GM21360 (cell line): ENCODE results near the gene ADCY3.
"Not testable (repeated sequence)": the region's sequence is repeated elsewhere in the genome, so short reads cannot be mapped to it uniquely, and the experiment has no call there.

ENCODE experiments used
- ATAC-seq: cut with Tn5 transposase; IDR thresholded peaks from one replicate; pipeline ENCODE4 v1.9.1; 2021; ENCODE audit warnings: mild to moderate bottlenecking, moderate library complexity; ENCODE audit not compliant: unreplicated experiment

The ADCY3 gene

DNA sequence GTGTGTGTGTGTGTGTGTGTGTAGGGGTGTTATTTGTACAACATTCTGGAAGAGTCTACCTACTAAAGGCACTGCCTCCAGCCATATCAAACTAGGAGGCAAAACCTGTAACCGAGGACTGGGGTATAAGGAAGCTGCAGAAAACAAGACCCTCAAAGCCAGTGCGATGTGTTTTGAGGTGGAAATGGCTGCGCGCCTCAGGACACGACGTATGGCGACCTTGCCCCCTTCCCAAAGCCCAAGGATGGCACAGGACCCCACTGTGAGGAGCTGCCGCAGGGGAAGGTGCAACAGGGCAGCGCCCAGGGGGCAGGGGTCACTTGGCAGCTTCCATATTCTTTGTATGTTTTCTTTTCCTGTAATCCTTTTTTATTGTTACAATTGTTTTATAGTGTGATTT is 67.0 kb downstream of the ADCY3 start:
- ATAC-seq, result no peak

DNA sequence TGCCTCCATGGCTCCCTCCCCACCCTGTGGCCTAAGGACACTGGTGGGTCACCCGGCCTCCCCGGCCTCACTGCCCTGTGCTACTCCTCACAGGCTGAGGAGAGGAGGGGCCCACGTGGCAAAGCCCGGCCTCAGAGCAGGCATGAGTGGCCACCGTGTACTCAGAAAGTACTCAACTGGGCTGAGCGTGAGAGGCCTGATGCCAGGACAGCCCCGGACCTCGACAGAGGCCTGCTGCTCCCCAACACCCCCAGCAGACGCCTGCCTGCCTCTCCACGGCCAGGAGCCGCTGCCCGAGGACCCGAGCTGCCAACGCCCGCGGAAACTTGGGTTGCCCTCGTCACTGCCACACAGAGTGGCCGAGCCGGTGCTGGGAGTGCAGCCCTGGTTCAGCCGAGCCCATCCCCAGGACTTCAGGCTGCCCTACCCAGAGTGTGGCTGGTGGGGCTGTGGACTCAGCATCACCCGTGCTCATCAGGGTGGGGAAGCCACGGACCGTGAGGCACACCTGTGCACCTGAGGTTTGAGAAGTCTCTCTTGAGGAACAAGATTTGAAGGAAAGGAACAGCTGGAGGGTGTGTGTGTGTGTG is 67.5 kb downstream of the ADCY3 start:
- no peak for ATAC-seq

DNA sequence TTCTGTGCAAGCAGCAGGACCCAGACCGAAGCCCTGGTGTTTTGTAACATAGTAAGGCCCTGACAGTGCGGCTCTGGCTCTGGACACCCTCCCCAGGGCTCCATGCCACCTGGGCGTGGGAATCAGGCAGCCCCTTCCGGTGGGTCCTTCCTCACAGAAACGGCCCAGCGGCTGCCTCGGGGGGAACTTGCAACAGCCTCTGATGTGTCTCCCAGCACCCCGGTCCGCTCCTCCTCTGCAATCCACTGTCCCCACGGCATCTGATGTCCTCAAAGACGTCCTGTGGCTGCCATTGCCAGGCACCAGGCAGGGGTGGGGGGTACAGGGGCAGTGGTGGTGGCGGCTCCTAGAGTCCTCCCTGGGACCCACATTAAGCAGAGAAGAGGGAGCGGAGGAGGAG is 68.0 kb downstream of the ADCY3 start:
- no peak for ATAC-seq

DNA sequence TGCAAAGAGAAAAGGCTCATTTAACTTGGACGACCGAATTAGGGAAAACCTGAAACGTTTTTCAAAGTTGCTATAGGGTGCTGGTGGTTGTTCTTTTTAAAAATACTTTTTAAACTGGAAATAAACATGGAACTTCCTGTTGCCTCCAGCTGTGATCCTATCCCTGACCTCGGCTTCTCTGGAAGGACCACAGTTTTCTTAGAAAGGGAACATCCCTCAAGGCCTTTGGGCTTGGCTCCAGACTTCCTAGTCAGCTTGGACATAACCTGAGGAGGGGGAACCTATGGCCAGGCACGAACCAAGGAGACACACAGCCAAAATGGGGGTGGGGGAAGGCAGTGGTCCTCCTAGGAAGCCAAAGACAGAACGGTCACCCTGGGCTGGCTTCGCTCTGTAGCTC is 69.1 kb downstream of the ADCY3 start:
- no peak for ATAC-seq

DNA sequence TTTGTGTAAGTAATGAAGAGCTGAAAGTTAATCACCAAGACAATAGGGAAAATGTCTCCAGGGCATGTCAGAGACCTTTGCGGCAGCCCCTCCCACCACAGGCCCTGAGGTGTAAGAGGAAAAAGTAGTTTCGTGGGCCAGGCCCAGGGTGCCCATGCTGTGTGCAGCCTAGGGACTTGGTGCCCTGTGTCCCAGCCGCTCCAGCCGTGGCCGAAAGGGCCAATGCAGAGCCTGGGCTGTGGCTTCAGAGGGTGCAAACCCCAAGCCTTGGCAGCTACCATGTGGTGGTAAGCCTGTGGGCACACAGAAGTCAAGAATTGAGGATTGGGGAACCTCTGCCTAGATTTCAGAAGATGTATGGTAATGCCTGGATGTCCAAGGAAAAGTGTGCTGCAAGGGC is 74.3 kb downstream of the ADCY3 start:
- ATAC-seq, result no peak

DNA sequence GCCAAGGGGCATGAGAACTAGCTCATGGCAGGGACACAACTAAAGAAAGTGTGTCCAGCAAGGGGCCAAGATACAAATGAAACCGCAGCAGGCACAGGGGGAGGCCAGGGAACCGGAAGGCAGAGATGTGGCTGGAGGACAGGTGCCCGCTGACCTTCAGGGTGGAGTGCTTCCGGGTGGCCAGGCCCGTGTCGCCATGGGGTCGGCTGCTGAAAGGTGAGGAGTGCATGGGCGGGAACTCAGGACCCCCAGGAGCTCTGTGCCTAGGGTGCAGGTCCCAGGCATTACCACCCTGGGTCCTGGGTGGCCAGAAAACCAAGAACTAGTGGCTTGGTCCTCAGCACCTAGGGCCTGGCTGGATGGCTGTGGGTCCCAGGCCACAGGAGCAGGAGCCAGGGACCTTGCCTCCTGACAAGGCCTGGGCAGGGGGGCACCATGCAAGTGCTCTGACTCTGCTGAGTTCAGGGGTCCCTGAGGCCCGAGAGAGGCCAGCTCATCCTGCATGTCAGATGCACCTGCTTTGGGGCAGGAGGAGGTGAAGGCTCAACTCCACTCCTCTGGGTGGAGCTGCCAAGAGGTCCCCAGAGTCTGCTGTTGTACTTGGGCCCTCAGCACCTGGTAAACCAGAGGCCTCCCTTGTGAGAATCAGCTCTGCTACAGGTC is 75.9 kb downstream of the ADCY3 start:
- no peak for ATAC-seq

DNA sequence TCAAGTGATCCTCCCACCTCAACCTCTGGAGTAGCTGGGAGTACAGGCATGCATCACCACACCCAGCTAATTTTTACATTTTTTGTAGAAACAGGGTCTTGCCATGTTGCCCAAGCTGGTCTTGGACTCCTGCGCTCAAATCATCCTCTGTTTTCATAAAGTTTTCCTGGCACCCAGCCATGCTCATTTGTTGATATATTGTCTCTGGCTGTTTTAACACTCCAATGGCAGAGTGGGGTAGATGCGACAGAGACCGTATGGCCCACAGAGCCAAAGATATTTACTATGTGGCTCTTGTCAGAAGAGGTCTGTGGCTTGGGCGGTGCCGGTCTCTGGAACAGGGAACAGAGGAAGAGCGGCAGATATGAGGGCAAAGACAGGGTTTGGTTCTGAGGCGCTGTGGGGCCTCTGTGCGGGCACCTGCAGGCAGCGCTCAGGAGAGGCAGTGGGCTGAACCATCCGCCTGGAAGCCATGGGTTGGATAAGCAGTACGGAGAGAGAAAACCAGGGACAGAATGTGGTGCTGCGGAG is 76.6 kb downstream of the ADCY3 start:
- ATAC-seq, result no peak

DNA sequence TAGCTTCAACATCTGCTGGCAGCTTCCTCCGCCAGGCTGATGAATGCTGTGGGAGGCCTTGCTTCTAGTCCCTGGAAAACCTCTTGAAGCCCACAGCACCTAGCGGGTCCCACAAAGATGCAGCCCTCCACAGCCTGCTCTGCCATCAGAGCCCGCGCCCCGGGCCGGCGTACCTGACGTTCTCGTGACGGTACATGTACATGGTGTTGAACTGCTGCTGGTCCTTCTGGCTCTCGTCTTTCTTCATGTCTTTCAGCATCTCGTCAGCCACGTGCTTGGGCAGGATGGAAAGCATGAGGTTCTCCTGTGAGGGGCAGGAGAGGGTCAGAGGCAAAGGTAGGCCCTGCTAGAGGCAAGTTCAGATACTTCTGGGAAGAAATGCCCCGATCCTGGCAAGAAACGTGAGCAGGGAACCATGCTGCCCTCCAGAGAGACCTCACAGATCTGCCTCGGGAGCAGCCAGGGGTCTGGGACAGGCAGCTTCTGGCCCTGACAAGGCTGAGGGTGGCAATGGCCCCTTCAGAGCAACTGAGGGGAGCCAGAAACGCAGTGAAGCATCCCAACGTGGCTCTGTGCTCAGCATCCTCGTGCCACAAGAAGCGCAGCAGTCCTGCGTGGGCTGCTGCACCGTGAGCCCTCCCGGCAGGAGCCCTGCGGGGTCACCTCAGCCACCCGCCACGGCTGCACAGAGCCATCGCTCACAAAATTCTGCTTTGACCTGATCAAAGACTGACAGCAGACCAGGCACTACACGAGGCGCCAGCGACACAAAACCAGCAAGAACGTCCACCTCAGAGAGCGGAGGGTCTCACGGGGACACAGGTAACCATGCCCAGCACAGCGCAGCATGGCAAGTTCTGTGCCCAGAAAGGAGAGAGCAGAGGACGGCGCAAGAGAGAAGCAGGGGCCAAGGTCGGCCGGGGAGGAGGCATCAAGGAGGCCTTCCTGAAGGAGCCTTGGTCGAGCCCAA is 77.7 kb downstream of the ADCY3 start:
- no peak for ATAC-seq

DNA sequence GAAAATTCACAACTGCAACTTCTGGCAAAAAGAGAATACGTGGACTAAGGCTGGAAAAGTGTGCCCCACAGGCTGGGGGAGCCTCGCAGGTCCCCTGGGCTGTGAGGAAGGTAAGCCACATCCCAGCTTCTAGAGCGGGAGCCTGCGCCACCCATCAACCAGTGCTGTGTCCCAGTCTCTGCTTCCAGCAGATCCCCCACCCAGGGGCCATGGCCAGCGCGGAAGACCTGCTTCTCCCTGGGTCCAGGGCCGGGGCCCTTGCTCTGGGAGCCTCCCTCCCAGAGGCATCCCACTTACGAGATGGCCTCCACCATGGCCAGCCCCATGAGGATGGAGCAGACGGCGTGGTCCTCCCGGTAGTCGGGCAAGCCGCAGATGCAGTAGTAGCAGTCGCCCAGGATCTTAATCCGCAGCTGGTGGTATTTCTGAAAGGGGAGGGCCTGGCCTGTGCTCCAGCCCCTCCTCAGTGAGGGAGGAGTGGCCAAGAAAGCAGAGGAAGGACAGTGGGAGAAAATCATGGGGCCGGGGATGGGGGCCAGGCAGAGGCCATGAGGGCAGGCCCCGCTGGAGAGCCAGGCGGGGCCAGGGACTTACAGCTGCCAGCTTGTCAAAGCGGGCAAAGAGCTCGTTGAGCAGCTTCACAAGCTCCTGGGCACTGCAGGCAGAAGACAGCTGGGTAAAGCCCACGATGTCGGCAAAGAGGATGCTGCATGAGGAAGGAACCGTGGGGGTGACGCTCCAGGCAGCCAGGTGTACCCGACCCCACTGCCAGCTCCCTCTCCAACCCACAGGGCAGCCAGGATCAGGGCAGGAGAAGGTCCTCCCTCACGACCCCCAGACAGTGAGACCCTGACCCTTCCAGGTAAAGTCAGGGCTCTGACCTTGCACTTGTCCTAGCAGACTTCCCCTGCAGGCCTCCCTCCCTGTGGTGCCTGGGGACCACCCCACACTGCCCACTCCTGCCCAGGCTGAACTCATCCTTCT is 78.8 kb downstream of the ADCY3 start:
- no peak for ATAC-seq

- no peak for ATAC-seq
Measured at GRCh38 chr2:24840164-24840869, 79.7 kb downstream of the ADCY3 start.

DNA sequence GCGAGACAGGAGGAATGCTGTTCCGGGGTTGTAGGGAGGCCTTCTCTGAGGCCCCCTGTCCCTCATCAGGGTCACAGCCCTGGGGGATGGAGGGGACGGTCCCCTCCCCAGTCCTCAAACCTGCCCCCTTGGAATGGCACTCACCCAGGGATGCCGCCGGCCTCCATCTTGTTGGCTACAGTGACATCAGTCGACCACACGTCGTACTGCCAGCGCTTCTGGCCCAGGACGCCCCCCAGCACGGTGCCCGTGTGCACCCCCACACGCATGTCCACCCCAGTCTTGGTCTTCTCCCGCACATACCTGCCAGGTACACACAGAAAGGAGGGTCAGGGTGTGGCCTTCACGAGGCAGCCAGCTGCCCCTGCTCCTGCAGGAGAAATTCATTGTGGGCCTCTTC is 80.3 kb downstream of the ADCY3 start:
- ATAC-seq, result no peak

DNA sequence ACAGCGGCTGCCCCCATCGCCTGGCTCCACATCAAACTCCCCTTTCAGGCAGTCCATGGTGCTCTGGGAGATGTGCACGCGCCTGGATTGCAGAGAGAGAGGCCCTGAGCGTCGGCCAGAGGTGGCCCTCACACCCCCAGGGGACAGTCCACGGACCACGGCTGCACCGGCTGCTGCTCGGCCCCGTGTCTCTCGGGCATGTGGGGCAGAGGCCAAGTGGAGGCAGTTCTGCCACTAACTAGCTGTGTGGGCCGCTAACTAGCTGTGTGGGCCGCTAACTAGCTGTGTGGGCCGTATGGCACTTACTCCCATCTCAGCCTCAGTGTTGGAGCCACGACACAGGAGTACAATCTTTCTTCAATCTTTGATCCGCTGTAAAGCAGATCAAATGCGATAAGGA is 81.5 kb downstream of the ADCY3 start:
- ATAC-seq, result no peak

GRCh38 chr2:24837996-24838513 is 82.0 kb downstream of the ADCY3 start:
- ATAC-seq, result no peak

- no peak for ATAC-seq
Measured at GRCh38 chr2:24836706-24837105, 83.3 kb downstream of the ADCY3 start.

- ATAC-seq, result no peak
Measured at GRCh38 chr2:24836206-24836605, 83.8 kb downstream of the ADCY3 start.

DNA sequence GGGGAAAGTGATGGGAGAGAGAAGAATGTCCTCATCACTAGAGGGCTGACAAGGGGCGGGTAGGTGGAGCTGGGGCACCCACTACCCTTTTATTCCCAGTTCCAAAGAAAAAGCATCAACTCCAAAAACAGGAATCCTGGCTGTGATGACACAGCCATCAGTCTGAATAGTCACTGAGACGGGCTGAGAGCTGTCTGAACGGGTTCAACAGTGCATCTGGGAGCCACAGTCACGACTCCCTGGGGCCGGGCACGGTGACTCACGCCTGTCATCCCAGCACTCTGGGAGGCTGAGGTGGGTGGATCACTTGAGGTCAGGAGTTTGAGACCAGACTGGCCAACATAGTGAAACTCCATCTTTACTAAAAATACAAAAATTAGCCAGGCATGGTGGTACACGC is 84.6 kb downstream of the ADCY3 start:
- ATAC-seq, result not testable (repeated sequence)

GRCh38 chr2:24834733-24835395 is 85.2 kb downstream of the ADCY3 start:
- ATAC-seq, result no peak

GRCh38 chr2:24833821-24834732 is 86.0 kb downstream of the ADCY3 start:
- ATAC-seq, result no peak
